Neural progenitor cell (in vitro differentiated cells): ENCODE data around the gene PLEKHG2.

Experiments
- CTCF ChIP-seq: fragments of 200-600 bp; sonication (generic); IDR thresholded peaks from 2 replicates; pipeline ENCODE4 v1.5.1; 2017; ENCODE audit warnings: antibody characterized with exemption, mild to moderate bottlenecking
- EZH2 ChIP-seq: fragments of 200-600 bp; sonication (generic); IDR thresholded peaks from 2 replicates; pipeline ENCODE4 v1.6.1; 2017; ENCODE audit warnings: antibody characterized with exemption, mild to moderate bottlenecking, moderate library complexity

- TF ChIP-seq EZH2 (no peak), CTCF (no peak)
These were observed 29.3 kb upstream of the PLEKHG2 start for GRCh38 chr19:39382991-39383828.
